PC-9 (cell line): ENCODE results near the gene ZEB2.

ENCODE experiments used
- EZH2 ChIP-seq: fragments of 200-600 bp; sonication (generic); IDR thresholded peaks from 2 replicates; pipeline ENCODE4 v1.8.0; 2017; ENCODE audit warnings: antibody characterized with exemption, low read depth
- TF ChIP-seq, protein P1 (sequence below): fragments of 200-600 bp; sonication (generic); conservative IDR thresholded peaks from 2 replicates; pipeline ENCODE4 v1.6.1; 2017; ENCODE audit warnings: mixed run types, antibody characterized with exemption, mild to moderate bottlenecking, moderate library complexity

DNA sequence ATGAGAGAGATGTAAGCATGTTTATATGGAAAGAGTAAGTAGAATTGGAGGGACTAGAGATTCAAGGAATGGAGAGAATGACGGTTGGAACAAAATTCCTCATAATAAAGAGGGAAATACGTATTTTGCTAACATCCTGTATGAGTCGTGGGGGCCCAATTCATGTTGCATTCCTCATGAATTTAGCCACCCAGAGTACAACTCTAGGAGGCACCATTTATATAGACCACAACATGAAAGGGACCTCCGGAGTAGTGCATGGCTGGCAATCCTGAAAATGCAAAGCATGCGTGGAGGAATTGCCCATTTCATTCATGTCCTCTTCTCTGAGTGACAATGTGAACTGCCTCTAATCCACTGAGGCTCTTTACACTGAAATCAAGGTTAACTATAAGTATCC lies 168.2 kb downstream of the ZEB2 start:
- TF ChIP-seq, protein P1, sequence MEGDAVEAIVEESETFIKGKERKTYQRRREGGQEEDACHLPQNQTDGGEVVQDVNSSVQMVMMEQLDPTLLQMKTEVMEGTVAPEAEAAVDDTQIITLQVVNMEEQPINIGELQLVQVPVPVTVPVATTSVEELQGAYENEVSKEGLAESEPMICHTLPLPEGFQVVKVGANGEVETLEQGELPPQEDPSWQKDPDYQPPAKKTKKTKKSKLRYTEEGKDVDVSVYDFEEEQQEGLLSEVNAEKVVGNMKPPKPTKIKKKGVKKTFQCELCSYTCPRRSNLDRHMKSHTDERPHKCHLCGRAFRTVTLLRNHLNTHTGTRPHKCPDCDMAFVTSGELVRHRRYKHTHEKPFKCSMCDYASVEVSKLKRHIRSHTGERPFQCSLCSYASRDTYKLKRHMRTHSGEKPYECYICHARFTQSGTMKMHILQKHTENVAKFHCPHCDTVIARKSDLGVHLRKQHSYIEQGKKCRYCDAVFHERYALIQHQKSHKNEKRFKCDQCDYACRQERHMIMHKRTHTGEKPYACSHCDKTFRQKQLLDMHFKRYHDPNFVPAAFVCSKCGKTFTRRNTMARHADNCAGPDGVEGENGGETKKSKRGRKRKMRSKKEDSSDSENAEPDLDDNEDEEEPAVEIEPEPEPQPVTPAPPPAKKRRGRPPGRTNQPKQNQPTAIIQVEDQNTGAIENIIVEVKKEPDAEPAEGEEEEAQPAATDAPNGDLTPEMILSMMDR = no peak
- no peak for TF ChIP-seq EZH2
